ENCODE data around the gene CAP1. TPM values are rescaled to one million over a fixed set of nuclear protein-coding genes. Genes with fewer than 3 reads are reported as not detected.

CAP1 gene
- total RNA-seq, 2 experiments from 2014 or later = 121 to 126 TPM

- POLR2A ChIA-PET = no interaction called here
Measured at GRCh38 chr1:40017951-40018575, 22.5 kb upstream of the CAP1 start.

GRCh38 chr1:40020447-40021085 is 20.0 kb upstream of the CAP1 start:
- POLR2A ChIA-PET = interaction anchor here (0.6 kb wide), 1 partner anchor 154 kb away, joined by 3 read pairs; no protein-coding TSS in a partner anchor

More at GRCh38 chr1:40017951-40018575, 22.5 kb upstream of the CAP1 start:
- Histone ChIP-seq H3K9me3 (ENCODE audit: control insufficient read depth in 1 of 2, insufficient read depth in 1 of 2, low read length in 2 of 2) (peaks cover 0 to 7% of the 10 kb centered on the region in 2 experiments), H3K27ac (ENCODE audit: low read depth in 1 of 2, low read length in 2 of 2) (no peak overlapping the region), H3K4me1 (ENCODE audit: insufficient read depth, low read length) (peaks cover 7% of the 10 kb centered on the region), H3K4me3 (ENCODE audit: low read length) (no peak overlapping the region), H3K27me3 (ENCODE audit: control insufficient read depth in 1 of 2, insufficient read depth in 2 of 2, low read length in 2 of 2) (no peaks in the 10 kb centered on the region), H3K36me3 (ENCODE audit: insufficient read depth, low read length) (no peaks in the 10 kb centered on the region)
- no peak for ATAC-seq (ENCODE audit: poor library complexity)
- Mint-ChIP-seq H3K4me1 (ENCODE audit: low read depth) (peaks cover 14% of the 10 kb centered on the region), H3K36me3 (ENCODE audit: low read depth) (no peaks in the 10 kb centered on the region), H3K4me3 (no peak overlapping the region), H3K27me3 (no peaks in the 10 kb centered on the region), H3K27ac (no peak overlapping the region), H3K9me3 (no peaks in the 10 kb centered on the region)
- no peak for DNase-seq
- no peak for TF ChIP-seq CTCF (IDR thresholded peaks at IDR 0.05)
- CTCF ChIA-PET = no interaction called here
- intact Hi-C loops (cut with DNase I, micrococcal nuclease) = no loop called here

GRCh38 chr1:40023379-40023944 is 17.1 kb upstream of the CAP1 start:
- Histone ChIP-seq H3K9me3 (ENCODE audit: control insufficient read depth in 1 of 2, insufficient read depth in 1 of 2, low read length in 2 of 2) (peaks cover 0 to 7% of the 10 kb centered on the region in 2 experiments), H3K36me3 (ENCODE audit: insufficient read depth, low read length) (no peaks in the 10 kb centered on the region), H3K4me1 (ENCODE audit: insufficient read depth, low read length) (no peaks in the 10 kb centered on the region), H3K4me3 (ENCODE audit: low read length) (no peak overlapping the region), H3K27me3 (ENCODE audit: control insufficient read depth in 1 of 2, insufficient read depth in 2 of 2, low read length in 2 of 2) (no peaks in the 10 kb centered on the region), H3K27ac (ENCODE audit: low read depth in 1 of 2, low read length in 2 of 2) (no peak overlapping the region)
- ChIA-PET CTCF (no interaction called here), POLR2A (no interaction called here)
- H3K4me3 Mint-ChIP-seq = no peak overlapping the region
- TF ChIP-seq CTCF (IDR thresholded peaks at IDR 0.05) = no peak
- DNase-seq (no peak), ATAC-seq (ENCODE audit: poor library complexity) (no peak)
- H3K9me3 Mint-ChIP-seq = peaks cover 2% of the 10 kb centered on the region
- no peaks in the 10 kb centered on the region for H3K4me1 Mint-ChIP-seq (ENCODE audit: low read depth)
- H3K27me3 Mint-ChIP-seq = no peaks in the 10 kb centered on the region
- no peaks in the 10 kb centered on the region for H3K36me3 Mint-ChIP-seq (ENCODE audit: low read depth)
- intact Hi-C loops (cut with DNase I, micrococcal nuclease) = no loop called here
- no peak overlapping the region for H3K27ac Mint-ChIP-seq

More at GRCh38 chr1:40020447-40021085, 20.0 kb upstream of the CAP1 start:
- H3K4me3 Mint-ChIP-seq = no peak overlapping the region
- intact Hi-C loops (cut with DNase I, micrococcal nuclease) = no loop called here
- Histone ChIP-seq H3K4me3 (ENCODE audit: low read length) (no peak overlapping the region), H3K9me3 (ENCODE audit: control insufficient read depth in 1 of 2, insufficient read depth in 1 of 2, low read length in 2 of 2) (peaks cover 0 to 7% of the 10 kb centered on the region in 2 experiments), H3K4me1 (ENCODE audit: insufficient read depth, low read length) (no peaks in the 10 kb centered on the region), H3K27me3 (ENCODE audit: control insufficient read depth in 1 of 2, insufficient read depth in 2 of 2, low read length in 2 of 2) (no peaks in the 10 kb centered on the region), H3K36me3 (ENCODE audit: insufficient read depth, low read length) (no peaks in the 10 kb centered on the region), H3K27ac (ENCODE audit: low read depth in 1 of 2, low read length in 2 of 2) (no peak overlapping the region)
- H3K36me3 Mint-ChIP-seq (ENCODE audit: low read depth) = no peaks in the 10 kb centered on the region
- H3K9me3 Mint-ChIP-seq = peaks cover 2% of the 10 kb centered on the region
- CTCF ChIA-PET = interaction anchor here (0.5 to 1.5 kb wide), 2 partner anchors 11 to 721 kb away, joined by 3 read pairs; no protein-coding TSS in a partner anchor
- no peak for TF ChIP-seq CTCF (IDR thresholded peaks at IDR 0.05)
- DNase-seq (no peak), ATAC-seq (ENCODE audit: poor library complexity) (no peak)
- no peaks in the 10 kb centered on the region for H3K27me3 Mint-ChIP-seq
- no peak overlapping the region for H3K27ac Mint-ChIP-seq
- H3K4me1 Mint-ChIP-seq (ENCODE audit: low read depth) = no peaks in the 10 kb centered on the region

All from CD4-positive, alpha-beta T cell (primary cell).